CD4-positive, alpha-beta T cell (primary cell): Measurements from ENCODE around the gene TTC28. TPM values are rescaled to one million over a fixed set of nuclear protein-coding genes. Genes with fewer than 3 reads are reported as not detected.

Experiments
- ATAC-seq: fragments of 200-7000 bp; cut with Tn5 transposase; one replicate; pipeline ENCODE4 v1.10.0; 2022; ENCODE audit warnings: mild to moderate bottlenecking; ENCODE audit not compliant: poor library complexity
- CTCF ChIA-PET: fragments of 350-600 bp; sonication (Branson Sonifier 250); formaldehyde crosslinking; loops from one replicate; lab custom pipeline; 2021; ENCODE audit warnings: antibody characterized with exemption, inconsistent platforms; lab: Charles Lee
- POLR2A ChIA-PET: fragments of 350-600 bp; sonication (Branson Sonifier 250); formaldehyde crosslinking; loops from one replicate; lab custom pipeline; 2021; ENCODE audit warnings: antibody characterized with exemption, inconsistent platforms; lab: Charles Lee
- DNase-seq, 14 experiments: peaks; one replicate each; pipeline ENCODE4 v3.0.0-alpha.2; 2013 to 2020; ENCODE audit warnings: mixed read lengths in 2 of 14
- H3K27ac ChIP-seq, 2 donors: one replicate each; pipeline versions ENCODE4 v1.5.1 to v1.7.0; 2013; ENCODE audit warnings: low read length in 2 of 2, low read depth in 1 of 2, mild to moderate bottlenecking in 1 of 2
- H3K27me3 ChIP-seq, 2 experiments: 1 replicate in 1 of 2; 2 replicates in 1 of 2; pipeline versions ENCODE4 v1.6.1 to v1.7.0; 2013; ENCODE audit warnings: low read length in 2 of 2, control low read depth in 1 of 2, mild to moderate bottlenecking in 1 of 2, moderate library complexity in 1 of 2; ENCODE audit not compliant: insufficient read depth in 2 of 2, control insufficient read depth in 1 of 2
- H3K36me3 ChIP-seq: one replicate; pipeline ENCODE4 v1.6.1; 2013; ENCODE audit warnings: low read length, control low read depth; ENCODE audit not compliant: insufficient read depth
- H3K4me1 ChIP-seq: one replicate; pipeline ENCODE4 v1.6.1; 2013; ENCODE audit warnings: low read length, control low read depth; ENCODE audit not compliant: insufficient read depth
- H3K4me3 ChIP-seq: one replicate; pipeline ENCODE4 v1.5.1; 2013; ENCODE audit warnings: mild to moderate bottlenecking, low read length, moderate library complexity
- H3K9me3 ChIP-seq, 2 experiments: 1 replicate in 1 of 2; 2 replicates in 1 of 2; pipeline versions ENCODE4 v1.6.1 to v1.7.0; 2013; ENCODE audit warnings: low read length in 2 of 2, mild to moderate bottlenecking in 2 of 2, control low read depth in 1 of 2, moderate library complexity in 1 of 2; ENCODE audit not compliant: control insufficient read depth in 1 of 2, insufficient read depth in 1 of 2
- H3K27ac Mint-ChIP-seq: one replicate; pipeline ENCODE4 v1.8.0; 2020; ENCODE audit warnings: mixed read lengths
- H3K27me3 Mint-ChIP-seq: one replicate; pipeline ENCODE4 v1.8.0; 2021; ENCODE audit warnings: mixed read lengths
- H3K36me3 Mint-ChIP-seq: one replicate; pipeline ENCODE4 v1.8.0; 2021; ENCODE audit warnings: low read depth, mixed read lengths
- H3K4me1 Mint-ChIP-seq: one replicate; pipeline ENCODE4 v1.8.0; 2021; ENCODE audit warnings: low read depth, mixed read lengths
- H3K4me3 Mint-ChIP-seq: one replicate; pipeline ENCODE4 v1.8.0; 2020; ENCODE audit warnings: mild to moderate bottlenecking, mixed read lengths
- H3K9me3 Mint-ChIP-seq: one replicate; pipeline ENCODE4 v1.8.0; 2020; ENCODE audit warnings: mixed read lengths
- CTCF ChIP-seq: fragments of 200-600 bp; IDR thresholded peaks from one replicate; pipeline ENCODE4 v1.8.0; 2022; ENCODE audit warnings: antibody characterized with exemption, mild to moderate bottlenecking
- intact Hi-C, 2 experiments: fragments of 100-400 bp; cut with DNase I in 1 of 2; cut with micrococcal nuclease in 1 of 2; formaldehyde crosslinking; loops; one replicate each; pipeline versions ENCODE4 v1.15.1 to v1.9.0; 2023 to 2025; cut with DNase I, micrococcal nuclease
- total RNA-seq, 174 experiments: library from RNA in 2 of 174; stranded (reverse) in 2 of 174; gene quantifications; one replicate each; pipeline ENCODE4 v1.2.3 and lab custom pipeline; 2021 to 2026

TTC28 gene
- total RNA-seq, 2 experiments from 2014 or later: 4.6 to 5.7 TPM

GRCh38 chr22:28593299-28593698 is 86.3 kb downstream of the TTC28 start:
- Histone ChIP-seq H3K36me3 (no peaks in the 10 kb centered on the region), H3K27ac (no peak overlapping the region), H3K4me3 (no peak overlapping the region), H3K4me1 (no peaks in the 10 kb centered on the region), H3K9me3 (no peaks in the 10 kb centered on the region), H3K27me3 (peaks cover 0 to 6% of the 10 kb centered on the region in 2 experiments)
- H3K4me3 Mint-ChIP-seq: no peak overlapping the region
- H3K4me1 Mint-ChIP-seq: no peaks in the 10 kb centered on the region
- DNase-seq (no peak), ATAC-seq (no peak)
- POLR2A ChIA-PET: no interaction called here
- no peaks in the 10 kb centered on the region for H3K9me3 Mint-ChIP-seq
- intact Hi-C loops: loop anchor here in 1 of 2 experiments (2.0 kb wide), 1 partner anchor 710 kb away; no protein-coding TSS in a partner anchor
- H3K27me3 Mint-ChIP-seq: peaks cover 21% of the 10 kb centered on the region
- CTCF ChIA-PET: interaction anchor here (1.1 kb wide), 2 partner anchors 447 to 573 kb away, joined by 3 to 4 read pairs; no protein-coding TSS in a partner anchor
- TF ChIP-seq CTCF: no peak
- H3K27ac Mint-ChIP-seq: no peak overlapping the region
- H3K36me3 Mint-ChIP-seq: no peaks in the 10 kb centered on the region

GRCh38 chr22:28589102-28589750 is 90.4 kb downstream of the TTC28 start:
- Mint-ChIP-seq H3K4me1 (no peaks in the 10 kb centered on the region), H3K27me3 (peaks cover 10% of the 10 kb centered on the region), H3K4me3 (no peak overlapping the region), H3K9me3 (no peaks in the 10 kb centered on the region), H3K36me3 (no peaks in the 10 kb centered on the region), H3K27ac (no peak overlapping the region)
- H3K27ac ChIP-seq: no peak overlapping the region
- ATAC-seq (no peak), DNase-seq (no peak)
- no peaks in the 10 kb centered on the region for H3K27me3 ChIP-seq
- H3K36me3 ChIP-seq: no peaks in the 10 kb centered on the region
- CTCF ChIA-PET: no interaction called here
- intact Hi-C loops: no loop called here
- no peak for TF ChIP-seq CTCF
- H3K9me3 ChIP-seq: no peaks in the 10 kb centered on the region
- H3K4me3 ChIP-seq: no peak overlapping the region
- POLR2A ChIA-PET: no interaction called here
- no peaks in the 10 kb centered on the region for H3K4me1 ChIP-seq

- TF ChIP-seq CTCF: no peak
- Histone ChIP-seq H3K4me3 (no peak overlapping the region), H3K9me3 (no peaks in the 10 kb centered on the region), H3K36me3 (no peaks in the 10 kb centered on the region), H3K4me1 (no peaks in the 10 kb centered on the region), H3K27me3 (peaks cover 0 to 8% of the 10 kb centered on the region in 2 experiments), H3K27ac (no peak overlapping the region)
- peaks cover 16% of the 10 kb centered on the region for H3K27me3 Mint-ChIP-seq
- POLR2A ChIA-PET: no interaction called here
- no peaks in the 10 kb centered on the region for H3K36me3 Mint-ChIP-seq
- no peak overlapping the region for H3K27ac Mint-ChIP-seq
- no peaks in the 10 kb centered on the region for H3K4me1 Mint-ChIP-seq
- CTCF ChIA-PET: no interaction called here
- intact Hi-C loops: no loop called here
- no peaks in the 10 kb centered on the region for H3K9me3 Mint-ChIP-seq
- DNase-seq: no peak
- no peak for ATAC-seq
- H3K4me3 Mint-ChIP-seq: no peak overlapping the region
These were observed 94.3 kb downstream of the TTC28 start for GRCh38 chr22:28585324-28585723.
